Measurements from ENCODE around the gene DEF6. TPM values are rescaled to one million over a fixed set of nuclear protein-coding genes. Genes with fewer than 3 reads are reported as not detected.
A peak's percentile ranks its signal among the peaks of the same experiment; 100 is the strongest.

The DEF6 gene
- polyA plus RNA-seq, 1 donor: 13.2 TPM

GRCh38 chr6:35309611-35310264, 12.1 kb downstream of the DEF6 start:
- Histone ChIP-seq H3K27me3 (ENCODE audit: control insufficient read depth, insufficient read depth, low read length) (no peaks in the 10 kb centered on the region), H3K4me1 (ENCODE audit: control insufficient read depth, insufficient read depth, low read length) (no peaks in the 10 kb centered on the region), H3K27ac (ENCODE audit: low read length) (no peak overlapping the region), H3K4me3 (ENCODE audit: low read length) (no peak overlapping the region), H3K9me3 (ENCODE audit: control insufficient read depth, low read depth, low read length) (no peaks in the 10 kb centered on the region), H3K36me3 (ENCODE audit: control insufficient read depth, insufficient read depth, low read length) (peaks cover 2% of the 10 kb centered on the region)
- 90% methylated on average over 2 of the region's 9 CpGs for WGBS (ENCODE audit: insufficient coverage, low lambda C conversion rate)
- no peak for DNase-seq

GRCh38 chr6:35310265-35310831, 12.7 kb downstream of the DEF6 start:
- no CpG with 5 or more reads among the region's 6 CpGs for whole genome bisulfite sequencing (ENCODE audit: insufficient coverage, low lambda C conversion rate)
- Histone ChIP-seq H3K4me1 (ENCODE audit: control insufficient read depth, insufficient read depth, low read length) (no peaks in the 10 kb centered on the region), H3K4me3 (ENCODE audit: low read length) (no peak overlapping the region), H3K36me3 (ENCODE audit: control insufficient read depth, insufficient read depth, low read length) (peaks cover 2% of the 10 kb centered on the region), H3K27ac (ENCODE audit: low read length) (no peak overlapping the region), H3K27me3 (ENCODE audit: control insufficient read depth, insufficient read depth, low read length) (no peaks in the 10 kb centered on the region), H3K9me3 (ENCODE audit: control insufficient read depth, low read depth, low read length) (no peaks in the 10 kb centered on the region)
- no peak for DNase-seq

- no peak for DNase-seq
Observed at GRCh38 chr6:35311390-35312075, 13.9 kb downstream of the DEF6 start.

GRCh38 chr6:35312076-35312800, 14.6 kb downstream of the DEF6 start:
- H3K9me3 ChIP-seq (ENCODE audit: control insufficient read depth, low read depth, low read length): no peaks in the 10 kb centered on the region
- WGBS (ENCODE audit: insufficient coverage, low lambda C conversion rate): no CpG with 5 or more reads among the region's 19 CpGs
- no peak overlapping the region for H3K4me3 ChIP-seq (ENCODE audit: low read length)
- H3K27me3 ChIP-seq (ENCODE audit: control insufficient read depth, insufficient read depth, low read length): no peaks in the 10 kb centered on the region
- DNase-seq: no peak
- H3K4me1 ChIP-seq (ENCODE audit: control insufficient read depth, insufficient read depth, low read length): no peaks in the 10 kb centered on the region
- peaks cover 2% of the 10 kb centered on the region for H3K36me3 ChIP-seq (ENCODE audit: control insufficient read depth, insufficient read depth, low read length)
- H3K27ac ChIP-seq (ENCODE audit: low read length): no peak overlapping the region

More at GRCh38 chr6:35311390-35312075, 13.9 kb downstream of the DEF6 start:
- no peaks in the 10 kb centered on the region for H3K27me3 ChIP-seq (ENCODE audit: control insufficient read depth, insufficient read depth, low read length)
- no peak overlapping the region for H3K4me3 ChIP-seq (ENCODE audit: low read length)
- H3K4me1 ChIP-seq (ENCODE audit: control insufficient read depth, insufficient read depth, low read length): no peaks in the 10 kb centered on the region
- H3K36me3 ChIP-seq (ENCODE audit: control insufficient read depth, insufficient read depth, low read length): peaks cover 2% of the 10 kb centered on the region
- no CpG with 5 or more reads among the region's 6 CpGs for WGBS (ENCODE audit: insufficient coverage, low lambda C conversion rate)
- no peaks in the 10 kb centered on the region for H3K9me3 ChIP-seq (ENCODE audit: control insufficient read depth, low read depth, low read length)
- no peak overlapping the region for H3K27ac ChIP-seq (ENCODE audit: low read length)

GRCh38 chr6:35312807-35313206, 15.2 kb downstream of the DEF6 start:
- no peaks in the 10 kb centered on the region for H3K27me3 ChIP-seq (ENCODE audit: control insufficient read depth, insufficient read depth, low read length)
- no peak overlapping the region for H3K27ac ChIP-seq (ENCODE audit: low read length)
- H3K4me1 ChIP-seq (ENCODE audit: control insufficient read depth, insufficient read depth, low read length): peaks cover 4% of the 10 kb centered on the region
- DNase-seq: no peak
- peaks cover 2% of the 10 kb centered on the region for H3K36me3 ChIP-seq (ENCODE audit: control insufficient read depth, insufficient read depth, low read length)
- peaks cover 3% of the 10 kb centered on the region for H3K9me3 ChIP-seq (ENCODE audit: control insufficient read depth, low read depth, low read length)
- no peak overlapping the region for H3K4me3 ChIP-seq (ENCODE audit: low read length)
- WGBS (ENCODE audit: insufficient coverage, low lambda C conversion rate): no CpG with 5 or more reads among the region's 2 CpGs

GRCh38 chr6:35317483-35318195, 20.0 kb downstream of the DEF6 start:
- no CpG with 5 or more reads among the region's 28 CpGs for WGBS (ENCODE audit: insufficient coverage, low lambda C conversion rate)
- H3K4me3 ChIP-seq (ENCODE audit: low read length): peak overlapping the region; percentile 47
- peaks cover 3% of the 10 kb centered on the region for H3K36me3 ChIP-seq (ENCODE audit: control insufficient read depth, insufficient read depth, low read length)
- peaks cover 3% of the 10 kb centered on the region for H3K9me3 ChIP-seq (ENCODE audit: control insufficient read depth, low read depth, low read length)
- peaks cover 15% of the 10 kb centered on the region for H3K4me1 ChIP-seq (ENCODE audit: control insufficient read depth, insufficient read depth, low read length)
- H3K27me3 ChIP-seq (ENCODE audit: control insufficient read depth, insufficient read depth, low read length): no peaks in the 10 kb centered on the region
- H3K27ac ChIP-seq (ENCODE audit: low read length): peak overlapping the region; percentile 5
- DNase-seq: no peak

GRCh38 chr6:35318196-35319171, 20.9 kb downstream of the DEF6 start:
- 0% methylated on average over 1 of the region's 55 CpGs for WGBS (ENCODE audit: insufficient coverage, low lambda C conversion rate)
- H3K9me3 ChIP-seq (ENCODE audit: control insufficient read depth, low read depth, low read length): peaks cover 3% of the 10 kb centered on the region
- no peaks in the 10 kb centered on the region for H3K27me3 ChIP-seq (ENCODE audit: control insufficient read depth, insufficient read depth, low read length)
- peaks cover 3% of the 10 kb centered on the region for H3K36me3 ChIP-seq (ENCODE audit: control insufficient read depth, insufficient read depth, low read length)
- DNase-seq: peak; percentile 87 to 93
- peak overlapping the region; percentile 58 for H3K4me3 ChIP-seq (ENCODE audit: low read length)
- H3K27ac ChIP-seq (ENCODE audit: low read length): peak overlapping the region; percentile 92
- peaks cover 15% of the 10 kb centered on the region for H3K4me1 ChIP-seq (ENCODE audit: control insufficient read depth, insufficient read depth, low read length)

- peak overlapping the region; percentile 92 for H3K27ac ChIP-seq (ENCODE audit: low read length)
- H3K4me1 ChIP-seq (ENCODE audit: control insufficient read depth, insufficient read depth, low read length): peaks cover 15% of the 10 kb centered on the region
- H3K9me3 ChIP-seq (ENCODE audit: control insufficient read depth, low read depth, low read length): peaks cover 3% of the 10 kb centered on the region
- no peaks in the 10 kb centered on the region for H3K27me3 ChIP-seq (ENCODE audit: control insufficient read depth, insufficient read depth, low read length)
- no peak overlapping the region for H3K4me3 ChIP-seq (ENCODE audit: low read length)
- DNase-seq: no peak
- no CpG with 5 or more reads among the region's 20 CpGs for WGBS (ENCODE audit: insufficient coverage, low lambda C conversion rate)
- H3K36me3 ChIP-seq (ENCODE audit: control insufficient read depth, insufficient read depth, low read length): peaks cover 3% of the 10 kb centered on the region
Observed at GRCh38 chr6:35319346-35320030, 21.9 kb downstream of the DEF6 start.

- peaks cover 3% of the 10 kb centered on the region for H3K36me3 ChIP-seq (ENCODE audit: control insufficient read depth, insufficient read depth, low read length)
- no CpG with 5 or more reads among the region's 2 CpGs for WGBS (ENCODE audit: insufficient coverage, low lambda C conversion rate)
Observed at GRCh38 chr6:35320031-35320410, 22.4 kb downstream of the DEF6 start.

More at GRCh38 chr6:35320031-35320410, 22.4 kb downstream of the DEF6 start:
- peaks cover 15% of the 10 kb centered on the region for H3K4me1 ChIP-seq (ENCODE audit: control insufficient read depth, insufficient read depth, low read length)
- no peak overlapping the region for H3K27ac ChIP-seq (ENCODE audit: low read length)
- peaks cover 3% of the 10 kb centered on the region for H3K9me3 ChIP-seq (ENCODE audit: control insufficient read depth, low read depth, low read length)
- H3K27me3 ChIP-seq (ENCODE audit: control insufficient read depth, insufficient read depth, low read length): no peaks in the 10 kb centered on the region
- DNase-seq: no peak
- no peak overlapping the region for H3K4me3 ChIP-seq (ENCODE audit: low read length)
